ENCODE data around the gene HS6ST1. TPM values are rescaled to one million over a fixed set of nuclear protein-coding genes. Genes with fewer than 3 reads are reported as not detected.

The HS6ST1 gene
- polyA plus RNA-seq, 1 donor (not counting 4 experiments of a cell fraction or from before 2014, with no cell fraction given): 6.3 TPM

GRCh38 chr2:128280901-128281321 lies 37.8 kb downstream of the HS6ST1 start:
- DNase-seq (ENCODE audit: low read depth, low spot score) (no peak), FAIRE-seq (no peak)
- peaks cover 3% of the 10 kb centered on the region for H4K20me1 ChIP-seq (ENCODE audit: control insufficient read depth, extremely low read depth, insufficient read depth, low read length)
- no peaks in the 10 kb centered on the region for H3K9me3 ChIP-seq (ENCODE audit: control insufficient read depth, low read depth, low read length)
- H3K4me3 ChIP-seq (ENCODE audit: control insufficient read depth in 2 of 3, extremely low read depth in 1 of 3, insufficient read depth in 2 of 3, low read depth in 1 of 3, low read length in 3 of 3): no peak overlapping the region
- H3K4me2 ChIP-seq (ENCODE audit: control insufficient read depth, extremely low read depth, insufficient read depth, low read depth, low read length): no peak overlapping the region
- no peak overlapping the region for H2AFZ ChIP-seq (ENCODE audit: control insufficient read depth, low read length)
- TF ChIP-seq EZH2 (IDR thresholded peaks at IDR 0.05; ENCODE audit: low read length): no peak
- TF ChIP-seq, protein P1, sequence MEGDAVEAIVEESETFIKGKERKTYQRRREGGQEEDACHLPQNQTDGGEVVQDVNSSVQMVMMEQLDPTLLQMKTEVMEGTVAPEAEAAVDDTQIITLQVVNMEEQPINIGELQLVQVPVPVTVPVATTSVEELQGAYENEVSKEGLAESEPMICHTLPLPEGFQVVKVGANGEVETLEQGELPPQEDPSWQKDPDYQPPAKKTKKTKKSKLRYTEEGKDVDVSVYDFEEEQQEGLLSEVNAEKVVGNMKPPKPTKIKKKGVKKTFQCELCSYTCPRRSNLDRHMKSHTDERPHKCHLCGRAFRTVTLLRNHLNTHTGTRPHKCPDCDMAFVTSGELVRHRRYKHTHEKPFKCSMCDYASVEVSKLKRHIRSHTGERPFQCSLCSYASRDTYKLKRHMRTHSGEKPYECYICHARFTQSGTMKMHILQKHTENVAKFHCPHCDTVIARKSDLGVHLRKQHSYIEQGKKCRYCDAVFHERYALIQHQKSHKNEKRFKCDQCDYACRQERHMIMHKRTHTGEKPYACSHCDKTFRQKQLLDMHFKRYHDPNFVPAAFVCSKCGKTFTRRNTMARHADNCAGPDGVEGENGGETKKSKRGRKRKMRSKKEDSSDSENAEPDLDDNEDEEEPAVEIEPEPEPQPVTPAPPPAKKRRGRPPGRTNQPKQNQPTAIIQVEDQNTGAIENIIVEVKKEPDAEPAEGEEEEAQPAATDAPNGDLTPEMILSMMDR (optimal IDR thresholded peaks at IDR 0.05 in 1 of 3, IDR thresholded peaks at IDR 0.05 in 1 of 3, conservative IDR thresholded peaks at IDR 0.05 in 1 of 3; ENCODE audit: extremely low read depth in 1 of 3, insufficient read depth in 2 of 3, low read length in 3 of 3): no peak
- H3K79me2 ChIP-seq (ENCODE audit: control insufficient read depth, insufficient read depth, low read length): peaks cover 18% of the 10 kb centered on the region
- no peak overlapping the region for H3K27ac ChIP-seq (ENCODE audit: control insufficient read depth, insufficient read depth, low read length)
- H3K9me1 ChIP-seq (ENCODE audit: control insufficient read depth, extremely low read depth, insufficient read depth, low read length): no peaks in the 10 kb centered on the region
- no peaks in the 10 kb centered on the region for H3K27me3 ChIP-seq (ENCODE audit: control insufficient read depth, extremely low read depth, insufficient read depth, low read length)
- dilution Hi-C loops (cut with MboI; ENCODE audit: extremely low pct_ligation_motif_present, low sequenced_read_pairs): no loop called here
- no peaks in the 10 kb centered on the region for H3K4me1 ChIP-seq (ENCODE audit: control insufficient read depth, extremely low read depth, insufficient read depth, low read length)
- H3K9ac ChIP-seq (ENCODE audit: control insufficient read depth, extremely low read depth, insufficient read depth, low read length): no peak overlapping the region
- peaks cover 0 to 5% of the 10 kb centered on the region in 2 experiments for H3K36me3 ChIP-seq (ENCODE audit: control insufficient read depth in 2 of 2, extremely low read depth in 1 of 2, insufficient read depth in 2 of 2, low read length in 2 of 2)

- H3K9ac ChIP-seq (ENCODE audit: control insufficient read depth, extremely low read depth, insufficient read depth, low read length): no peak overlapping the region
- no peak for TF ChIP-seq EZH2 (IDR thresholded peaks at IDR 0.05; ENCODE audit: low read length)
- TF ChIP-seq, protein P1 (optimal IDR thresholded peaks at IDR 0.05 in 1 of 3, IDR thresholded peaks at IDR 0.05 in 1 of 3, conservative IDR thresholded peaks at IDR 0.05 in 1 of 3; ENCODE audit: extremely low read depth in 1 of 3, insufficient read depth in 2 of 3, low read length in 3 of 3): no peak
- peaks cover 3% of the 10 kb centered on the region for H4K20me1 ChIP-seq (ENCODE audit: control insufficient read depth, extremely low read depth, insufficient read depth, low read length)
Measured at GRCh38 chr2:128280158-128280871, 38.4 kb downstream of the HS6ST1 start.

More at GRCh38 chr2:128280158-128280871, 38.4 kb downstream of the HS6ST1 start:
- Histone ChIP-seq H3K27me3 (ENCODE audit: control insufficient read depth, extremely low read depth, insufficient read depth, low read length) (no peaks in the 10 kb centered on the region), H3K4me1 (ENCODE audit: control insufficient read depth, extremely low read depth, insufficient read depth, low read length) (no peaks in the 10 kb centered on the region), H2AFZ (ENCODE audit: control insufficient read depth, low read length) (no peak overlapping the region), H3K4me2 (ENCODE audit: control insufficient read depth, extremely low read depth, insufficient read depth, low read depth, low read length) (no peak overlapping the region), H3K4me3 (ENCODE audit: control insufficient read depth in 2 of 3, extremely low read depth in 1 of 3, insufficient read depth in 2 of 3, low read depth in 1 of 3, low read length in 3 of 3) (no peak overlapping the region), H3K36me3 (ENCODE audit: control insufficient read depth in 2 of 2, extremely low read depth in 1 of 2, insufficient read depth in 2 of 2, low read length in 2 of 2) (peaks cover 6 to 7% of the 10 kb centered on the region in 2 experiments), H3K27ac (ENCODE audit: control insufficient read depth, insufficient read depth, low read length) (no peak overlapping the region), H3K9me3 (ENCODE audit: control insufficient read depth, low read depth, low read length) (peaks cover 2% of the 10 kb centered on the region), H3K79me2 (ENCODE audit: control insufficient read depth, insufficient read depth, low read length) (peaks cover 15% of the 10 kb centered on the region), H3K9me1 (ENCODE audit: control insufficient read depth, extremely low read depth, insufficient read depth, low read length) (no peaks in the 10 kb centered on the region)
- no peak for DNase-seq (ENCODE audit: low read depth, low spot score)
- no peak for FAIRE-seq
- dilution Hi-C loops (cut with MboI; ENCODE audit: extremely low pct_ligation_motif_present, low sequenced_read_pairs): no loop called here
